ENCODE data around the gene LYPD3. TPM values are rescaled to one million over a fixed set of nuclear protein-coding genes. Genes with fewer than 3 reads are reported as not detected.

LYPD3 gene
- total RNA-seq, 1 experiment from 2014 or later: 1.8 TPM

DNA sequence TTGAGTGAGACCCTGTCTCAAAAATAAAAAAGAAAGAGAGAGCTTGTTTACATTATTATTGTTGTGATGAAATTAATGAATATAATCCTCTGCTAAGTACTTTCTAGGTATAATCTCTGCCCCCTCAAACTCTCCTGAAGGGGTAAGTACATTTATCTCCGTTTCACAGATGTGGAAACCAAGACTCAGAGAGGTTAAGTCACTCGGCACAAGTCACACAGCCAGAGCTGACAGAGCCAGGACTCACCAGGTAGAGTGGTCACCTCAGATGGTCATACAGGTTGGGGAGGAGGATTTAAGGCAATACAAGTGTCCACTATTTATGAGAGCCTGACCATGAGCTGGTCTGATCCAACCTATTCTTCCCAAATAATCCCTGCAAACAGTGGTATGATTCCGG is 15.2 kb upstream of the LYPD3 start:
- H3K27me3 ChIP-seq (ENCODE audit: insufficient read depth, low read length): no peaks in the 10 kb centered on the region
- Mint-ChIP-seq H3K27ac (no peak overlapping the region; a peak in 1 of 7 replicates), H3K36me3 (ENCODE audit: insufficient read depth in 1 of 3, low read depth in 3 of 3) (peaks cover 0 to 7% (median under 1%) of the 10 kb centered on the region in 3 experiments; a peak in 2 of 7 replicates), H3K27me3 (ENCODE audit: low read depth) (peaks cover 7% of the 10 kb centered on the region), H3K9me3 (no peaks in the 10 kb centered on the region; a peak in 1 of 5 replicates), H3K4me3 (no peak overlapping the region), H3K4me1 (peaks cover under 1% of the 10 kb centered on the region in 2 experiments; a peak in 3 of 4 replicates)
- no peak overlapping the region for H2AK5ac ChIP-seq (ENCODE audit: insufficient read length, low read length)
- no peak overlapping the region for H4K5ac ChIP-seq (ENCODE audit: insufficient read length, low read depth, low read length)
- no peak overlapping the region for H3K14ac ChIP-seq (ENCODE audit: insufficient read depth, low read length)
- H3K9me3 ChIP-seq (ENCODE audit: control insufficient read depth, low read depth, low read length): no peaks in the 10 kb centered on the region
- WGBS (ENCODE audit: extremely low coverage, insufficient read length, low lambda C conversion rate): no CpG with 5 or more reads among the region's 3 CpGs
- no peak overlapping the region for H3K56ac ChIP-seq (ENCODE audit: insufficient read length, low read depth, low read length)
- H3K4me1 ChIP-seq (ENCODE audit: insufficient read depth, low read length): no peaks in the 10 kb centered on the region
- H3K9ac ChIP-seq (ENCODE audit: extremely low read depth, insufficient read length, low read length): no peak overlapping the region
- no peak overlapping the region for H2BK12ac ChIP-seq (ENCODE audit: insufficient read length, low read depth, low read length)
- no peak overlapping the region for H3K4me2 ChIP-seq (ENCODE audit: insufficient read depth, insufficient read length, low read length)
- H3T11ph ChIP-seq (ENCODE audit: low read length): no peak overlapping the region
- no peak overlapping the region for H2BK20ac ChIP-seq (ENCODE audit: low read depth, low read length, poor library complexity, severe bottlenecking)
- no peaks in the 10 kb centered on the region for H3K23me2 ChIP-seq (ENCODE audit: insufficient read length, low read depth, low read length, poor library complexity, severe bottlenecking)
- H4K91ac ChIP-seq (ENCODE audit: insufficient read length, low read depth, low read length): no peak overlapping the region
- no peak overlapping the region for H2AFZ ChIP-seq (ENCODE audit: low read length)
- no peak overlapping the region for H2BK5ac ChIP-seq (ENCODE audit: insufficient read length, low read length)
- H3K27ac ChIP-seq (ENCODE audit: insufficient read length, low read depth, low read length): no peak overlapping the region
- no peak overlapping the region for H3K18ac ChIP-seq (ENCODE audit: insufficient read length, low read depth, low read length)
- no peaks in the 10 kb centered on the region for H3K79me2 ChIP-seq (ENCODE audit: insufficient read depth, low read length)
- H3K23ac ChIP-seq (ENCODE audit: insufficient read length, low read depth, low read length): no peak overlapping the region
- no peaks in the 10 kb centered on the region for H3K79me1 ChIP-seq (ENCODE audit: insufficient read depth, low read depth, low read length, poor library complexity, severe bottlenecking)
- no peaks in the 10 kb centered on the region for H4K20me1 ChIP-seq (ENCODE audit: control insufficient read depth, insufficient read depth, insufficient read length)
- H2BK15ac ChIP-seq (ENCODE audit: low read depth, low read length): no peak overlapping the region
- H3K4ac ChIP-seq (ENCODE audit: low read depth, low read length): no peak overlapping the region
- TF ChIP-seq, protein P1, sequence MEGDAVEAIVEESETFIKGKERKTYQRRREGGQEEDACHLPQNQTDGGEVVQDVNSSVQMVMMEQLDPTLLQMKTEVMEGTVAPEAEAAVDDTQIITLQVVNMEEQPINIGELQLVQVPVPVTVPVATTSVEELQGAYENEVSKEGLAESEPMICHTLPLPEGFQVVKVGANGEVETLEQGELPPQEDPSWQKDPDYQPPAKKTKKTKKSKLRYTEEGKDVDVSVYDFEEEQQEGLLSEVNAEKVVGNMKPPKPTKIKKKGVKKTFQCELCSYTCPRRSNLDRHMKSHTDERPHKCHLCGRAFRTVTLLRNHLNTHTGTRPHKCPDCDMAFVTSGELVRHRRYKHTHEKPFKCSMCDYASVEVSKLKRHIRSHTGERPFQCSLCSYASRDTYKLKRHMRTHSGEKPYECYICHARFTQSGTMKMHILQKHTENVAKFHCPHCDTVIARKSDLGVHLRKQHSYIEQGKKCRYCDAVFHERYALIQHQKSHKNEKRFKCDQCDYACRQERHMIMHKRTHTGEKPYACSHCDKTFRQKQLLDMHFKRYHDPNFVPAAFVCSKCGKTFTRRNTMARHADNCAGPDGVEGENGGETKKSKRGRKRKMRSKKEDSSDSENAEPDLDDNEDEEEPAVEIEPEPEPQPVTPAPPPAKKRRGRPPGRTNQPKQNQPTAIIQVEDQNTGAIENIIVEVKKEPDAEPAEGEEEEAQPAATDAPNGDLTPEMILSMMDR (conservative IDR thresholded peaks at IDR 0.05): no peak
- no peak overlapping the region for H2BK120ac ChIP-seq (ENCODE audit: low read depth, low read length, poor library complexity, severe bottlenecking)
- DNase-seq: no peak
- no peak overlapping the region for H4K8ac ChIP-seq (replicated peaks; ENCODE audit: insufficient read length, low read depth, low read length)

Measured in H9 (cell line).